ENCODE measurements around the gene KRTAP5-4. TPM values are rescaled to one million over a fixed set of nuclear protein-coding genes. Genes with fewer than 3 reads are reported as not detected.

Gene KRTAP5-4
- not detected for total RNA-seq

GRCh38 chr11:1622086-1622485 is at the start of gene KRTAP5-4:
Gene KRTAP5-4, minus strand, starts transcription at chr11:1622138. Its CDS starts 45 bp downstream, at chr11:1622093.

GRCh38 chr11:1629326-1630185 is 7.6 kb upstream of the KRTAP5-4 start, which contains the start of gene KRTAP5-5:
Gene KRTAP5-5, plus strand, starts transcription at chr11:1629775. Its CDS starts 66 bp downstream, at chr11:1629841.

GRCh38 chr11:1608363-1608762 is 13.6 kb downstream of the KRTAP5-4 start, which contains the start of gene KRTAP5-3:
Gene KRTAP5-3, minus strand, starts transcription at chr11:1608463. Its CDS starts 78 bp downstream, at chr11:1608385.

GRCh38 chr11:1597994-1598380 is 24.0 kb downstream of the KRTAP5-4 start, which contains the start of gene KRTAP5-2:
Gene KRTAP5-2, minus strand, starts transcription at chr11:1598294. Its CDS starts 44 bp downstream, at chr11:1598250.

GRCh38 chr11:1584661-1585370 is 37.1 kb downstream of the KRTAP5-4 start, which contains the start of gene KRTAP5-1:
Gene KRTAP5-1, minus strand, starts transcription at chr11:1585283. Its CDS starts 34 bp downstream, at chr11:1585249.

GRCh38 chr11:1572197-1573076 is 49.5 kb downstream of the KRTAP5-4 start, which contains the start of gene DUSP8:
Gene DUSP8, minus strand, starts transcription at chr11:1572271. Its CDS starts 6,445 bp downstream, at chr11:1565826.

Other genes starting within 250 kb of the KRTAP5-4 start
- gene BRSK2, start 232.2 kb downstream of the KRTAP5-4 start, total RNA-seq, result 0.47 TPM
- 32.3 TPM for gene MOB2, start 135.4 kb downstream of the KRTAP5-4 start, total RNA-seq
- 4.3 TPM for gene DUSP8, start 49.9 kb downstream of the KRTAP5-4 start, total RNA-seq
- gene KRTAP5-1, start 36.9 kb downstream of the KRTAP5-4 start, total RNA-seq, result not detected
- not detected for gene KRTAP5-2, start 23.8 kb downstream of the KRTAP5-4 start, total RNA-seq
- not detected for gene KRTAP5-3, start 13.7 kb downstream of the KRTAP5-4 start, total RNA-seq
- gene KRTAP5-5, start 7.6 kb upstream of the KRTAP5-4 start, total RNA-seq, result not detected
- not detected for gene KRTAP5-6, start 75.1 kb upstream of the KRTAP5-4 start, total RNA-seq
- 0.35 TPM for gene IFITM10, start 128.5 kb upstream of the KRTAP5-4 start, total RNA-seq
- 236 TPM for gene CTSD, start 141.8 kb upstream of the KRTAP5-4 start, total RNA-seq
- 0.82 TPM for gene SYT8, start 212.9 kb upstream of the KRTAP5-4 start, total RNA-seq
- gene TNNI2, start 216.8 kb upstream of the KRTAP5-4 start, total RNA-seq, result 526 TPM
- 23.6 TPM for gene LSP1, start 230.9 kb upstream of the KRTAP5-4 start, total RNA-seq

All from metanephros (tissue), 1 donor.